GM18951 (cell line): ENCODE results near the gene PPP1R13B.

Experiments
- POLR2A ChIP-seq: IDR thresholded peaks from 4 replicates; pipeline ENCODE4 v1.6.1; 2011; ENCODE audit warnings: mild to moderate bottlenecking; ENCODE audit not compliant: insufficient read length, insufficient read depth; ENCODE audit errors: extremely low read depth
- in situ Hi-C: fragments of 300-500 bp; cut with MboI; formaldehyde crosslinking; loops from one replicate; pipeline ENCODE4 v1.12.0; 2022; ENCODE audit warnings: low sequenced_read_pairs, mixed read lengths, inconsistent platforms; ENCODE audit not compliant: unreplicated experiment

The PPP1R13B gene

DNA sequence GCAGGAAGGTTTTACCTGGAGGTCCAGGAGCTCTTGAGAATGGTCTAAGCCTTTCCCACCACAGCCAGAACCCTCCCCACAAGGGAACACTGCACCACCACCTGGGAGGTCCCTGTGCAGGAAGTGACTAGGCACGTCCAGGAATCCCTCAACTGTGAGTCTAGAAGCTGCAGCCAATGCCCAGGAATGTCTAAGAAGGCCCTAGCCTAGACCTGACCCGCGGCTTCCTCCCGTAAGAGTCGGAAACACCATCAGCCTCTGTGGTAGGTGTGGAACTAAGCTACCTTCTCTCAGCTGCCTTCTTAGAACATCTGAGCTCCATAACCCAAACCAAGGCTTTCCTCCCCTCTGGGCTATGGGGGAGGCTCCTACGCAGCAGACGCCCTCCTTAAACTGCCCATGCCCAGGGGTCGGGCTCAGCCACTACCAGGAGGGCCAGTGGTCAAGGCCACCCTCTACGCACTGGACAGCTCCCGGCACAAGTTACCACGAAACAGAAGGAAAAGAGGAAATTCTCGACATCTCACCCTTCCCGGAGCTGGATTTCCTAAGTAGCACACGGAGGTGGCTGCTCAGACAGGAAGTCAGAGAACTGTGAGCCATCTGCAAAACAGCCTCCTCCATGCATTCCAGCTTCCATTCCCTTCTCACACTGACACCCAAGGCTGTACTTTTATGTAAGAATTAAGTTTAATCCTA, 106.2 kb downstream of the PPP1R13B start:
- in situ Hi-C loops, result no loop called here

DNA sequence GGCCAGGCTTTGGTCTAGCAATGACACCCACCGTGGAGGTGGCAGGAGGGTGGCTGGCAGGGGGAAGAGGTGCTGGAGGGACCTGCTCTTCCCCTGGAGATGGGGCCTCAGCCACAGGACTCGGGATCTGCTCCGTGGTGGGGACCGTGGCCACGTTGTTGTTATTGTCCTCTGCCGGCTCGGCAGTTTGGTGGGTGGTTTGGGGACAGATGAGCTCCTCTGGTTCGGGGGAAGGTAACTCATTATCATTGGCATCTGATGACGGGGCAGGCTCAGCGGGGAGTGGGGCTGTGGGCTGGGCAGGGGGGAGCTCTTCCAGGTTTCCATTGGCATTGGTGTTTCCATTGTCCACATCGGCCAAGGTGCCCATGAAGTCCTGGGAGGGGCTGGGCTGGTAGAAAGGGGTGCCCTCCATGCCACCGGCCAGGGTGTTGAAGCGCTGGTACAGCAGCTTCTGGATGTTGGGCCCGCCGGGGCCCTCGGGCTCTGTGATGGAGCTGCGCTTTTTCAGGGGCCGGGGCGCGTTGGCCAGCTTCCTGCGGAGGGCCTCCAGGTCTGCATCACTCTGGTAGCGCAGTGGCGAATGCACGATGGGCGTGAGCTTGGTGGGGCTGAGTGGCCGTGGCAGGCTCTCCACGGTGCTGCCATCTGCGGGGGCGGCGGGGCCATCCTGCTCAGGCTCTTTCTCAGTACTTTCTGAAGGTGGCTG, 107.4 kb downstream of the PPP1R13B start:
- TF ChIP-seq POLR2A, result no peak
- in situ Hi-C loops, result no loop called here

More for the DNA sequence above, 106.2 kb downstream of the PPP1R13B start:
- no peak for TF ChIP-seq POLR2A

DNA sequence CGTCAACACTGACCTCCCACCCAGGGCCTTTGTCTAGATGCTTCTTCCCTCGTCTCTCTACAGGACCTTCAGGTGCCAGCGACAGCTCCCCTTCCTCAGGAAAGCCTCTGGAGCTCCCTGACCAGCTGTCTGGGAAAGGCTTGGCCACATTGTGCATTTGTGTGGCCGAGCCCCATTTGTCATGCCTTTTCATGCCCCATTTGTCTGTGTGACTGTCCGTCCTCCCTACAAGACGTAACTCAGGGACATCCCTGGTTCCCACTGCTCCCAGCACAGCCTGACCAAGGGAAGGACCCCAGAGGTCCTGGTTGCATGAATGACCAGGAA, 107.9 kb downstream of the PPP1R13B start:
- TF ChIP-seq POLR2A, result no peak
- in situ Hi-C loops, result no loop called here

DNA sequence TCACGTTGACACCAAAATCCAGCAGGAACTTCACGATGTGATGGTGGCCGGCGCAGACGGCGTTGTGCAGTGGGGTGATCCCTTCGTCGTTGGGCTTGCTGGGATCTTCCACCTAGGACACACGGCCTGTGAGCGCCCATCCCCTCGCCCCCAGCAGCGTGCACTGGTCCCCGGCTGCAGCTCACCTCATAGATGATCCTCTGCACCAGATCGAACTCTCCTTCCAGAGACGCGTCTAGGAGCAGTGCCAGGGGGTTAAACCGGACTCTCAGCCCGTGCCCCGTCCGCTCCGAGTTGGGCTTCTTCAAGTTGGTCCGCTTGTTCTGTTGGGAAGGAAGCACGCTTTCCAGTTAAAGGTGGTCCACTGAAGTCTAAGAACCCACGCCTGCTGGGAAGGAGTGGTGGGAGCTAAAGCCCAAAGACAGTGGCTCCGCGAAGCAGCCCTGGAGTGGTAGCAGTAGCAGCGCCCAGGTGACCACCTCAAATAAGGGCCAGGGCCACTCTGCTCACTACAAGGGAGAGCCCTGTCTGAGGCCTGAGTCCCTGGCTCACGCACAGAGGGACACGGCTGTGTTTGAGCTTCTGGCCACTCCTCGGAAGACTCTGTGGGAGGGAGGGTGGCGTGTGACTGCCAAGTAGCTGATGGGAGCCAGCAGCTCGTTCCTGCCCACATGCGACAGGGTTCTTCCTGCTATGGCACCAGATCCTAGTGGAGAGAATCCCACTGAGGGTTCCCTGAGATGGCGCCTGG, 108.5 kb downstream of the PPP1R13B start:
- in situ Hi-C loops, result no loop called here
- no peak for TF ChIP-seq POLR2A

DNA sequence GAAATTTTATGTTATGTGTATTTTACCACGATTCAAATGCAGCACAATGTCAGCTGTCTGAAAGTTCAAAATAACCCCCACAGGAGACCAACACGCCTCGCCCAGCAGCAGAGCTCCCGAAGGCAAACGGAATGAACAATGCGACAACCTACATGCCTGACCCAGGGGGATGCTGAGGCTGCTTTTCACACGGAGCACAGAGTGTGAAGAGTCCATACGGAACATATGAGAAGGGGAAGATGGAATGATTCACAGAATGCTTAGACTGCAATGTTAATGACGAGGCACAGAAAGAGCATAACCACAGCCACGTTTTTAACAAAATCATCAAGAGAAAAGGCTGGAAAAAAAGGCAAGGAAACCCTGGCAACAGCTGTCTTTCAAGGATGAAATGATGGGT, 109.2 kb downstream of the PPP1R13B start:
- in situ Hi-C loops, result no loop called here
- TF ChIP-seq POLR2A, result no peak

DNA sequence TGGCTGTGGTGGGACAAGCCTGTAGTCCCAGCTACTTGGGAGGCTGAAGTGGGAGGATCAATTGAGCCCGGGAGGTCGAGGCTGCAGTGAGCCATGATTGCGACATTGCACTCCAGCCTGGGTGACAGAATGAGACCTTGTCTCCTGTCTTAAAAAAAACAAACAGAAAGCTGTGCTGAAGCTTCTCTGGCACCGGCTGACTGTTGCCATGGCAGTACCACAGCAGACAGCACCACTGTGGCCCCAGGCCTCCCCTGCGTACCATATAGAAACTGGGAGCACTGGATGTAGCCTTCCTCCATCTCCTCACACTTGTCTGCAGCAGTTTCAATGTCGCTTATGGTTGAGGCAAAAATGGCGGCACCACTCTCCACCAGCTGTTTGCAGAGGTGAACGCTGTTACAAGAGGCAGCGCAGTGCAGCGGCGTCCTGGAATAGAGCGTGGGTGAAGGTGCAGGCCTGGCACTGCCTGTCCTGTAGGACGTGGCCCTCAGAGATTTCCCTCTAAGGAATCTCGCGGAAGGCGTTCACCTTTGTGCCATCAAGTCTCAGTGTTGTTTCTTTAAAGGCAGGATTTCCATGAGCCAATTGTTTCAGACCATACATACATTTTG, 109.8 kb downstream of the PPP1R13B start:
- in situ Hi-C loops, result no loop called here

DNA sequence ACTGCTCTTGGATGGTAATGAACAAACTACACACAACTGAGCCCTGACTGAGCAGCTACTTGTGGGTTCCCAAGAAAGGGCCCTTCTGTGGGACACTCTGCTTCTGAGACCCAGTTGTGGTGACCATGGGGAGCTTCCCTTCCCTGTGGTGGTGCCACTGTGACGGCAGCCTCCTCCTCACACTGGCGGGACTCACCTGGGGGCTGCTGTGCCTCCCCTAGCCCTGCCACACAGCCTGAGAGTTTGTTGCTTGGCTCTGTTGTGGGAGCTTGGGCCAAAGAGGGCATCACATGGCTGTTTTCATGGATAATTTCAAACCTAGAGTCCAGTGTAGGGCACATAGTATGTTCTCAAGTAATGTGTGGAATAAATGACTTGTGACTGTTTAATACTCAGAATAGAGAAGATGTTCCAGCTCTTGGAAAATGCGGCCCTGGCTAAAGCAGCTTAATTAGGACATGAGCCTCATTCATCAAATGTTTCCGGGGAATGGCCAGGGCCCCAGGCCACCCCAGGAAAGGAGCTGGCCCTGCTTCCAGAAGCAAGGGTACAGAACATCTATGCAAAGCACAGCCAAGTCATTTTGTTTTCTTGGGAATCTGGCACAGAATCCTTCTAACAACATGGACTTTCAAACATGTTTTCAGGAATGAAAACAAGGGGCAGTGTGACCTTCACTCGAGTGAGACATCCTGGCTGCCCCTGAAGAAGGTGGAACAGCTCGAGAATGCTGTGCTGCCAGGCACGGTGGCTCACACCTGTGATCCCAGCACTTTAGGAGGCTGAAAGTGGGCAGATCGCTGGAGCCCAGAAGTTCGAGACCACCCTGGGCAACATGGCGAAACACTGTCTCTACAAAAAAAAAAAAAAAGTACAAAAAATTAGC, 110.6 kb downstream of the PPP1R13B start:
- in situ Hi-C loops, result no loop called here
- TF ChIP-seq POLR2A, result no peak

More for the DNA sequence above, 109.8 kb downstream of the PPP1R13B start:
- no peak for TF ChIP-seq POLR2A

DNA sequence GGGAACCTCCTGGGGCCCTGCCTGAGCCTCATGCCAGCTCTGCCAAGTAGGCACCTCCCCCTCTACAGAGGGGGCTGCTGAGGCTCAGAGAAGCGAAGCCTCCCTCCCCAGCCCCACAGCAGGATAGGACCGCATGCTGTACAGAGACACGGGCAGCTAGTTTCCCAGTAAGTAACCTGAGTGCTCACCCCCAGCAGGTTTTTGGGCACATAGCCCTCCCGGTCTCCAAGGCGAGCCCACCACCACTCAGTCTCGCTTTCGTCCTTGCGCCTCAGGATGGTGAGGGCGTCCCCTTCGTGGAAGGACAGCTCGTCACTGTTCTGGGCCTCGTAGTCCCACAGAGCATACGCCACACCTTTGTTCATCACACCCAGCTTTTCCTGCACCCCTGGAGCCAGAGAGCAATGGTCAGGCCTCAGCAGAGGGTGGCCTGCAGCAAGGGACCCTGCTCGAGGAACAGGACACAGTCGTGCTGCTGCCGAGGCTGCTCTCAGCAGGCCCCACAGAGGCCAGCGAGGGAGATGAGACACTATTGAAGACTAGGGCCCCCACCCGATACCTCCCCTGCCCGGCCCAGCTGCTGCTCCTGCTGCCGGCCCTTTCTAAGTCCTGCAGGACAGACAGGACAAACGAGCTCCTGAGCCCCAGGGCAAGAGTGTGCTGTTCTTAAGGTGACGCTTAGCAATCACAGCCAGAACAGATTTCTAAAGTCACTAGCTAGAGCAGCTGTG, 111.4 kb downstream of the PPP1R13B start:
- TF ChIP-seq POLR2A, result no peak
- in situ Hi-C loops, result no loop called here

DNA sequence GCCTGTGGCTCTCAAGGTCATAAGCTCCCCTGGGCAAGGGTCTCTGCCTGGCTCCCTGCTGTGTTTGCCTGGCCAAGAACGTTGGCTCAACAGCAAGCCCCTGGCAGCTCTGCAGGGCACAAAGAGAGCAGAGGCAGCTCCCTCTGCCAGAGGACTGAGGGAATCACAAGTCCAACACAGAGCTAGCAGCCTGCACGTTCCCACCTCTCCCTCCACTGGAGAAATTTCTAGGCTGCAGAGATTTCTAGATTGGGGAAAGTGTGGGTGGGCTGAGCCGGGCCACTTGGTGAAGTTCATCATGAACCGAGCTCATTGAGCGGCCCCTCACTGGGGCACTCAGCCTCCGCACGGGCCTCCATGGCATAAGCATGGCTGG, 111.9 kb downstream of the PPP1R13B start:
- in situ Hi-C loops, result no loop called here
- TF ChIP-seq POLR2A, result no peak

DNA sequence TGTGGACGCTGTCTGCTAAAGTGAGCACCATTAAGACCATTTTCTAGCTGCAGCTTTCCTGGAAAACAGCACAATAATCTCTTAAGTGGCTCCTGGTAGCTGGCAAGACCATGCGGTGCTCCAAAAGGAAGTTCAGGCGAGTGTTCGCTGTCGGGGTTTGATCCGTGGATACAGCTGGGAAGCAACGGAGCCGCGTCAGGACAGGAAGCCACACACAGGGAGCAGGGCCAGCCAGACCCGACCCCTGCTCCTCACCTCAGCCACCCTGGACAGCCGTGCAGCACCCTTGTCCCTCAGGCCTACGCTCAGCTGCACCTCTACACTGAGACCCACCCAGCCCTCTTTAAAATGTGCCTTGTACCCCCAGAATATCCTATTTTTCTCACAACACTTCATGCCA, 112.4 kb downstream of the PPP1R13B start:
- TF ChIP-seq POLR2A, result no peak
- in situ Hi-C loops, result no loop called here

DNA sequence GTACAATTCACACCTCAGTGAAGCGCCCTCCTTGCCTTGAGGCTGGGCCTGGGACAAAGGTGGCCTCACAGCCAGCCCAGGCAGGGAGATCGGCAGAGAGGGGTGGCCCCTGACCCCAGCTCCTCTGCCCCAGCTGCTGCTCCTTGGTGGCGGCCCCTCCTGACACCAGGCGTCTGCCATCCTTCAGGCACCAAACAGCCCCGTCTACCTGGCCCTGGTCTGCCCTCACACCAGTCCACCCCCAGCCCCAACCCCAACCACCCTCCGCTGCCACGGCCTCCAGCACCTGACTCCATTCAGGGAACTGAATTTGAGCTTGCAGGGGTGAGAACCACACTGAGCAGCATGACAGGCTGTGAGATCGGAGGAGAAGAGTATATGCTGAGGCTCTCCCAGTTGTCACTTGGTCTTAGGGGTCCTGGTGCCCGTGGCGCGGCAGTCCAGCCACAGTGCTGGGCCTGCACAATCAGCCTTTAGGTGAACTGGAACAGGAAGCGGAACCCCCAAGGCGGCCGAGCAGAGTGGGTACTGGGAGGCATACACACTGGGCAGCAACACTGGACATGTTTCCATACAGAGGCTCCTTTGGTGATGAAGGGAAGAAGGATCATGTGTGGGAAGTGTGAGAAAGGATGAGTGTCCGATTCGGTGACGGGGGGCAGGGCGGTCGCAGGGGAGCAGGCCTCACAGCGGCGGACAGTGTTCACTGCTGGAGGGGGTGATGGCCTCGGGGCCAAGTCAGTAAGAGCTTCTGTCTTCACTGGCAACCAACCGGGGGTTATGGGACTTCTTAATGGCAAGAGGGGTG, 113.1 kb downstream of the PPP1R13B start:
- in situ Hi-C loops, result no loop called here
- no peak for TF ChIP-seq POLR2A
